Skeletal muscle tissue (tissue), 4 donors: Measurements from ENCODE around the gene PHYKPL. TPM values are rescaled to one million over a fixed set of nuclear protein-coding genes. Genes with fewer than 3 reads are reported as not detected.

ENCODE experiments used
- H3K27ac ChIP-seq: one replicate; pipeline ENCODE4 v1.7.0; 2013; ENCODE audit warnings: mild to moderate bottlenecking, low read depth, low read length, inconsistent platforms
- H3K27me3 ChIP-seq, 3 donors: one replicate each; pipeline ENCODE4 v1.7.0; 2013; ENCODE audit warnings: low read length in 3 of 3; ENCODE audit not compliant: control insufficient read depth in 3 of 3, insufficient read depth in 3 of 3
- H3K36me3 ChIP-seq, 3 donors: one replicate each; pipeline ENCODE4 v1.7.0; 2013; ENCODE audit warnings: low read length in 3 of 3; ENCODE audit not compliant: control insufficient read depth in 3 of 3, insufficient read depth in 3 of 3
- H3K4me1 ChIP-seq, 3 donors: one replicate each; pipeline ENCODE4 v1.7.0; 2013; ENCODE audit warnings: low read length in 3 of 3, mild to moderate bottlenecking in 3 of 3; ENCODE audit not compliant: control insufficient read depth in 3 of 3, insufficient read depth in 3 of 3
- H3K4me3 ChIP-seq, 3 donors: one replicate each; pipeline ENCODE4 v1.7.0; 2013; ENCODE audit warnings: low read length in 3 of 3
- H3K9ac ChIP-seq, 3 donors: one replicate each; pipeline ENCODE4 v1.7.0; 2013; ENCODE audit warnings: low read length in 3 of 3, mild to moderate bottlenecking in 3 of 3, moderate library complexity in 2 of 3, low read depth in 1 of 3
- H3K9me3 ChIP-seq, 3 donors: one replicate each; pipeline ENCODE4 v1.7.0; 2013; ENCODE audit warnings: low read length in 3 of 3; ENCODE audit not compliant: control insufficient read depth in 3 of 3
- total RNA-seq: library from RNA; depleted of rRNA; stranded (reverse); fragments of >200 nt; gene quantifications from one replicate; pipeline ENCODE4 v1.2.3, GENCODE V29; 2014
- donor health status: Osteomylitis.

Gene PHYKPL
- total RNA-seq, result 38.1 TPM

DNA sequence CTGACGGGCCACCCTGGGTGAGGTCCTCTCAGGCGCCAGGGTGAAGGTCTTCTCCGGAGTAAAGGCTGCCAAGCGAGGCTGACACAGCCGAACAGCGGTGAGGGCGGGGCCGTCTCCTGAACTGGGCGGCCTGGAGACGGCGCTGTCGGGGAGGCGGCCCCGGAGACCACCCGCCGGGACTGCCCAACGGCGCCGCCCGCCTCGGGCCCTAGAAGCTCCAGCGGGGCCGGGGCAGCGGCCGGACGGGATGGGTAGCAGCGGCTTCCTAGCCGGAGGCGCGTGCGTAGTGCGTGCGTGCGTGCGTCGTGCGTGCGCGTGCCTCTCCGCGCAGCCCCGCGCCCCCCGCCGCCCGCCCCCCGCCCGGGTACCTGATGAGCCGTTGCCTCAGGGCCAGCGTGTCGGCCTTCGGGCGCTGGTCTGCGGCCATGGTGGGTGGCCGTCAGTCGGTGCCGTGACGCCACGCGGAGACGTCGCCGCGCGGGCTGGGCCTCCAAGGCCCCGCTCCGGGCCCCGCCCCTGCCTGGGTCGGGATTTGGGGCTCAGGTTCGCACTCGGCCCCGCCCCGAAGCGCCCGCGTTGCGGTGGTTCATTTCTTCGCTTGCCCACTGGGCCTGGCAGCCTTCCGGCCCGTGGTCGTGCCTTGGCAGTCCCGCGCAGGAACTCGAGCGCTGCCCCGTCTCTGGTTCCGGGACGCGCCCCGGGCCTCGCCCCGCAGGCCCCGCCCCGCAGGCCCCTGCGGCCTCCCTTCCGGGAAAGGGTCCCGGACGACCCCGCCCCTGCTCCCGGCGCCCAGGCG, at the start of gene PHYKPL:
TSS of gene PHYKPL (minus strand) at position 679 of the 796 bp plus-strand sequence. CDS start at position 427, 252 bp downstream.
- H3K4me1 ChIP-seq, result peaks cover 43 to 72% (median 66%) of the 10 kb centered on the region in 3 donors
- no peaks in the 10 kb centered on the region for H3K27me3 ChIP-seq

DNA sequence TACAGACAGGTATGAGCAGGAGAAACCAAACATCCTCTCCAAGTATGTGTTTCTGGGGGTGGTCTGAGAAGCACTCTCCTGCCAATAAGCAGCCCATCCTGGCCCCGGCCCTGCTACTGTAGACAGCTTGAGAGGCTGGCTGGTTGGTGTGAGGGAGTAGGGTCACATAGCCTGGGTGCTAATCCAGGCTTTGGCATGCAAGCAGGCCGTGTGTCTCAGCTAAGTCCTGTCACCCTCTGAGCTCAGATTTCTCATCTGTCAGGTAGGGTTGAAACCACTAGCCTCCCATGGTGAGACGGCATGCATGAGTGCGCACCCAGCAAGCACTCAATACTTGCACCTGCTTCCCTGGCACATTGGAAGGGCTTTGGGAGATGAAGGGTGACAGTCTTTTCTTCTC, 49.8 kb upstream of the PHYKPL start:
- peaks cover 3 to 6% (median 5%) of the 10 kb centered on the region in 3 donors for H3K9me3 ChIP-seq
- H3K9ac ChIP-seq, result no peak overlapping the region
- H3K36me3 ChIP-seq, result no peaks in the 10 kb centered on the region
- H3K27ac ChIP-seq, result no peak overlapping the region
- no peak overlapping the region for H3K4me3 ChIP-seq
- H3K4me1 ChIP-seq, result peaks cover 6 to 8% (median 7%) of the 10 kb centered on the region in 3 donors
- peaks cover 8 to 26% (median 12%) of the 10 kb centered on the region in 3 donors for H3K27me3 ChIP-seq

More for the DNA sequence above, at the start of gene PHYKPL:
- Histone ChIP-seq H3K9ac (peak within 1 kb of the TSS; percentile 93 to 98 (median 95)), H3K27ac (peak within 1 kb of the TSS; percentile 96), H3K9me3 (no peaks in the 10 kb centered on the region), H3K4me3 (peak within 1 kb of the TSS; percentile 82 to 94 (median 92)), H3K36me3 (peaks cover 18 to 34% (median 32%) of the 10 kb centered on the region in 3 donors)

GRCh38 chr5:178281331-178281730, 48.7 kb upstream of the PHYKPL start:
- peaks cover 3 to 6% (median 5%) of the 10 kb centered on the region in 3 donors for H3K9me3 ChIP-seq
- H3K27me3 ChIP-seq, result peaks cover 0 to 17% (median 12%) of the 10 kb centered on the region in 3 donors
- H3K4me1 ChIP-seq, result peaks cover 6 to 8% (median 7%) of the 10 kb centered on the region in 3 donors
- no peak overlapping the region for H3K4me3 ChIP-seq
- H3K9ac ChIP-seq, result no peak overlapping the region
- no peak overlapping the region for H3K27ac ChIP-seq
- H3K36me3 ChIP-seq, result no peaks in the 10 kb centered on the region

- Histone ChIP-seq H3K27ac (no peak overlapping the region), H3K27me3 (peaks cover 0 to 15% (median 12%) of the 10 kb centered on the region in 3 donors)
Observed at GRCh38 chr5:178280631-178281030, 48.0 kb upstream of the PHYKPL start.

GRCh38 chr5:178279723-178280438, 47.3 kb upstream of the PHYKPL start:
- peaks cover 0 to 16% (median 12%) of the 10 kb centered on the region in 3 donors for H3K27me3 ChIP-seq
- H3K4me1 ChIP-seq, result peaks cover 6 to 8% (median 7%) of the 10 kb centered on the region in 3 donors
- H3K36me3 ChIP-seq, result no peaks in the 10 kb centered on the region
- H3K9ac ChIP-seq, result peak overlapping the region in 1 of 3 donors; percentile 33
- no peak overlapping the region for H3K27ac ChIP-seq
- no peak overlapping the region for H3K4me3 ChIP-seq
- peaks cover 3 to 6% (median 5%) of the 10 kb centered on the region in 3 donors for H3K9me3 ChIP-seq

More at GRCh38 chr5:178280631-178281030, 48.0 kb upstream of the PHYKPL start:
- no peaks in the 10 kb centered on the region for H3K36me3 ChIP-seq
- H3K9me3 ChIP-seq, result peaks cover 3 to 6% (median 5%) of the 10 kb centered on the region in 3 donors
- H3K4me1 ChIP-seq, result peaks cover 6 to 8% (median 7%) of the 10 kb centered on the region in 3 donors
- peak overlapping the region in 1 of 3 donors; percentile 33 for H3K9ac ChIP-seq
- no peak overlapping the region for H3K4me3 ChIP-seq

DNA sequence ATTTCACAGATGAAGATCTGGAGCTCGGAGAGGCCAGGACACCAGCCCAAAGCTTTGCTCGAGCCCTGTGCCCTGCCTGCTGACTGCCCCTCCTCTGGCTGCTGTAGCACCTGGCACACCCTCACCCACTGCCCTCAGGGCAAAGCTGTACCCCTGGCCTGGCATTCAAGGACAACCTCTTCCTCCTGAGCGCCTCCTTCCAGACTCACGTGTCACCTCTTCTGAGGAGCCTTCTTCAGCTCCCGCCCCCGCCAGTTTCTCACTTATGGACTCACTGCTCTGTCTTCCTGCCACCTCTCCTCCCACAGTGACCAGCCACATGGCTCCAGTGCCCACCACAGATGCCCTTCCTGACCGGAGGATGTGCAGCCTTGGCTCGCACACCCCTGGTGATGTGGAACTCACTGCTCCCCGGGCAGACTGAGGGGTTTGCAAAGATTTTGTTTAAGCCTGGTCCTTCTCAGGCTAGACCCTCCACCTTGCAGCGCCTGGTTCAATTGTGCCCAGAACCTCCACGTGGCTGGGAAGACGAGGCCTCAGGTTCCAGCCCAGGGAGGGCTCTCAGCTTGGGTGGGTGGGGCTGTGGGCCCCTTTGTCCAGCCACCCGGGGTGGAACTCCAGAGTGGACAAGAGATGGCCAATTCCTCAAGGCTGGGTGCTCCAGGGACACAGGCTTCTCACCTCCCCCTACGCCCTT, 46.6 kb upstream of the PHYKPL start:
- no peak overlapping the region for H3K27ac ChIP-seq

DNA sequence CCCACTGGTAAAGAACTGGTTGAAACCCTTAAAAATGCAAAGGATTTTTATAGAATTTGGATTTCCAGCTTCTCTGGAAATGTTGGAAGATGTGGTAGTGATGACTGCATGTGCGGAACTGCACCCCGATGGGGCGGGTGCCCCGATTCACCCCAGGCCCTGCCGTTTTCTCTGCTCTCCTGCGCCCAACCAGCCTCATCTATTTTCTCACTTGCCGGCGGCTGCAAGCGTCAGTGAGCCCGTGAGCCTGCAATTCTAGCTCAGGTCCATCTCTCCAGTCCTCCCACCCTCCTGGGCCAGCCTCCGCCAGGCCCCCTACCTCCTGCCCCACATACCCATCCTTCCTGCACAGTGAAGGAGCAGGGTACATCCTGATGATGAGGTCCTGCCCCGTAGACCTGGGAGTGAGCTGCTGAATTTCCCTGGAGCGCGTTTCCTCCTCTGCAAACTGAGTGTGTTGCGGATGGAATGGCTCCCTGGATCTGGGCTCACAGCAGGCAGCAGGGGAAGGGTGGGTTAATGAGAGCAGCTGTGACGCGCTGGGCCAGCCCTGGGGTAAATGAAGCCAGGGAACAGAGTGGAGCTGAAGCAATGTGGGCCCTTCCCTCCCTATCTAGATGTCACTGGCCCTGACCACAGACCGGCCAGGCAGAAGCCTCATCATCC, 45.9 kb upstream of the PHYKPL start:
- H3K9ac ChIP-seq, result no peak overlapping the region
- no peaks in the 10 kb centered on the region for H3K9me3 ChIP-seq
- H3K27ac ChIP-seq, result no peak overlapping the region
- H3K4me3 ChIP-seq, result no peak overlapping the region
- H3K27me3 ChIP-seq, result peaks cover 0 to 19% (median 17%) of the 10 kb centered on the region in 3 donors
- H3K4me1 ChIP-seq, result peaks cover 6 to 8% (median 7%) of the 10 kb centered on the region in 3 donors
- no peaks in the 10 kb centered on the region for H3K36me3 ChIP-seq

More for the DNA sequence above, 46.6 kb upstream of the PHYKPL start:
- peaks cover 3 to 6% (median 5%) of the 10 kb centered on the region in 3 donors for H3K9me3 ChIP-seq
- H3K4me1 ChIP-seq, result peaks cover 6 to 8% (median 7%) of the 10 kb centered on the region in 3 donors
- H3K4me3 ChIP-seq, result no peak overlapping the region
- no peak overlapping the region for H3K9ac ChIP-seq
- peaks cover 0 to 19% (median 12%) of the 10 kb centered on the region in 3 donors for H3K27me3 ChIP-seq
- no peaks in the 10 kb centered on the region for H3K36me3 ChIP-seq

DNA sequence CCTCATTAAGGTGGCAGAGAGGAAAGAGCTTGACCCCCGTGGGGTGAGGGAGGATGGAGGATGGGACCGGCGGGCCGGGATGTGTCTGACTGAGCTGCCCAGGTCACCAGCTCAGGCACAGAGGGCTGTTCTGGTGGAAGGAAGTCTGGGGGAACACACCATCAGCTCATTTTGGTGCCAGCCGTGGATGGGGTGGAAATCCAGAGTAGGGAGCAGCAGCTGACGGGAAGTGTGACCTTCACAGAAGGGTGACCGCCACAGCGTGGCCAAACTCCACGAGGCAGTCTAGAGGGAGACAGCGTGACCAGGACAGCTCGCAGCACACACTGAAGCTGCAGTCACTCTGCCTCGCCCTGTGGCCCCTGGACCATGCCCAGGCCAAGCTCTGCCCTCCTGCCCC, 45.3 kb upstream of the PHYKPL start:
- H3K4me1 ChIP-seq, result peaks cover 6 to 8% (median 7%) of the 10 kb centered on the region in 3 donors
- no peaks in the 10 kb centered on the region for H3K9me3 ChIP-seq
- H3K4me3 ChIP-seq, result no peak overlapping the region
- H3K27me3 ChIP-seq, result peaks cover 0 to 19% (median 17%) of the 10 kb centered on the region in 3 donors
- no peak overlapping the region for H3K9ac ChIP-seq
- H3K27ac ChIP-seq, result no peak overlapping the region
- H3K36me3 ChIP-seq, result no peaks in the 10 kb centered on the region

DNA sequence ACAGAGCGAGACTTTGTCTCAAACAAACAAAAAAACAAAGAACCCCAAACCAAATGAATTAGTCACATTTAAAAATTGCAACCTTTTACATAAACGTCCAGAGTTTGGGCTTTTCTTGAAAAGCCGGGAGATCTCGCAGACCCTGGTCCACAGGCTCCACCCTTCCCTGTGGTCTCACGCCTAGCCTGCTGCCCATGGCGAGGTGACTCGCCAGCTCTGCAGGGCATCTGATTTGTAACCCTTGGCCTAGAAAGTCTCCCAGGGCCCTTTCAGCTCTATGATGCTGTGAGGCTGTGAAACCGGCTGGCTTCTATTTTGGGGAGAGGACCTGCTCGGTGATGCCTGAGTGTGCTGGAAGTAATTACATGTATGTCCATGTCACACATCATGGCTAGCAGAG, 44.7 kb upstream of the PHYKPL start:
- Histone ChIP-seq H3K36me3 (no peaks in the 10 kb centered on the region), H3K9me3 (no peaks in the 10 kb centered on the region), H3K9ac (no peak overlapping the region), H3K27me3 (peaks cover 0 to 19% (median 17%) of the 10 kb centered on the region in 3 donors), H3K27ac (no peak overlapping the region), H3K4me1 (peaks cover 5 to 7% (median 6%) of the 10 kb centered on the region in 3 donors), H3K4me3 (no peak overlapping the region)
